ENCODE results near the gene ZBTB7C.

The ZBTB7C gene

DNA sequence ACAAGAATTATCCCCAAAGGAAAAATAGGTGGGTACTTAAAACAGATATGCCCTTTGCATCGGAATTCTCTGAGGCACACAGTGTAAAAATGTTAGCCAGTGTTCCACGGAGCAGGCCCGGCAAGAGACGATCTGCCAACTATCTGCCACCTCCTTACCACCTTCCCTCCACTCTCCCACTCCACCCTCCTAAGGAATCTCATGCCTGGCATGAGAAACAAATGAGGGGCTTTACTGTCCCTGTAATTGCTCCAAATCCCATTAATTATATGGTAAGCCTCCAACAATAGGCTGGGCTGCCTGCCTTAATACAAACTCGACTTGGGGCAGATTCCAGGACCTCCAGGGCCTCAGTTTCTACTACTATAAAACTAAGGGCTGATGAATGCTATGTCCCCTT lies 102.3 kb downstream of the ZBTB7C start:
- no peak for DNase-seq (ENCODE audit: low spot score)
- TF ChIP-seq, protein P1, sequence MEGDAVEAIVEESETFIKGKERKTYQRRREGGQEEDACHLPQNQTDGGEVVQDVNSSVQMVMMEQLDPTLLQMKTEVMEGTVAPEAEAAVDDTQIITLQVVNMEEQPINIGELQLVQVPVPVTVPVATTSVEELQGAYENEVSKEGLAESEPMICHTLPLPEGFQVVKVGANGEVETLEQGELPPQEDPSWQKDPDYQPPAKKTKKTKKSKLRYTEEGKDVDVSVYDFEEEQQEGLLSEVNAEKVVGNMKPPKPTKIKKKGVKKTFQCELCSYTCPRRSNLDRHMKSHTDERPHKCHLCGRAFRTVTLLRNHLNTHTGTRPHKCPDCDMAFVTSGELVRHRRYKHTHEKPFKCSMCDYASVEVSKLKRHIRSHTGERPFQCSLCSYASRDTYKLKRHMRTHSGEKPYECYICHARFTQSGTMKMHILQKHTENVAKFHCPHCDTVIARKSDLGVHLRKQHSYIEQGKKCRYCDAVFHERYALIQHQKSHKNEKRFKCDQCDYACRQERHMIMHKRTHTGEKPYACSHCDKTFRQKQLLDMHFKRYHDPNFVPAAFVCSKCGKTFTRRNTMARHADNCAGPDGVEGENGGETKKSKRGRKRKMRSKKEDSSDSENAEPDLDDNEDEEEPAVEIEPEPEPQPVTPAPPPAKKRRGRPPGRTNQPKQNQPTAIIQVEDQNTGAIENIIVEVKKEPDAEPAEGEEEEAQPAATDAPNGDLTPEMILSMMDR (IDR thresholded peaks at IDR 0.05; ENCODE audit: extremely low read depth, missing control alignments) = no peak

DNA sequence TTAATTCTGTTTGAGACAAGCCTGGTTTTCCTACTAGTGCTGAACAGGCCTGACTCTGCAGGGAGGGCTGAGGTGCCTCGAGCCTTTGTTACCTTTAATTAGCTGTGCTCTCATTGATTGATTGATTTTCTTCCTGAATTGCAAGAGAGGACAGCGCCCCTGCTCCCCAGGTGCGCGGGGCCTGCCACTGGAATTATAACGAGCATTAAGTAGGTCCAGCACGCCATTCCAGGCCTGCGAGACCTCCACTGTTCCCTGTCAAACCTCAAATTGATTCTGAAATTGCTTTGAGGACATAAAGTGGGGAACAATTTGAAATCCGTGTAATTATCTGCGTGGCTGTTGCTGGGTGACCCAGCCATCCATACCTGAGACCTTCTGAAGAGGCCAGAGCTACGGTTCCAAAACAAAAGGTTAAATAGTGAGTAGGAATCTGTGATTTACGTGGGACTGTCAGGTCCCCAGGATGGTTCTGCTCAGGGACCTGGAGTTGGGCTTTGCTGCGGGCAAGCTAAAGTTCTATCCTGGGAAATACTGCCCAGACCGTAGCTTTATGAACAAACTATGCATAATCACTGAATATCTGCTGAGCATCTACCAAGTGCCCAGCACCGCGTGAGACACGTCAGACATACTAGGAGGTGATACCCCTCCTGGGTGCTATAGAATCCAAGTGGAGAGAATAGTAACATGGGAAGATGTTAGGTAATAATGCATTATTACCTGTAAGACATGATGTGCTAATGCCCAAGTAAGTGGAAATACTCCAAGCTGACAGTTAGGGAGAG lies 104.1 kb downstream of the ZBTB7C start:
- DNase-seq (ENCODE audit: low spot score) = no peak
- TF ChIP-seq, protein P1 (IDR thresholded peaks at IDR 0.05; ENCODE audit: extremely low read depth, missing control alignments) = no peak

DNA sequence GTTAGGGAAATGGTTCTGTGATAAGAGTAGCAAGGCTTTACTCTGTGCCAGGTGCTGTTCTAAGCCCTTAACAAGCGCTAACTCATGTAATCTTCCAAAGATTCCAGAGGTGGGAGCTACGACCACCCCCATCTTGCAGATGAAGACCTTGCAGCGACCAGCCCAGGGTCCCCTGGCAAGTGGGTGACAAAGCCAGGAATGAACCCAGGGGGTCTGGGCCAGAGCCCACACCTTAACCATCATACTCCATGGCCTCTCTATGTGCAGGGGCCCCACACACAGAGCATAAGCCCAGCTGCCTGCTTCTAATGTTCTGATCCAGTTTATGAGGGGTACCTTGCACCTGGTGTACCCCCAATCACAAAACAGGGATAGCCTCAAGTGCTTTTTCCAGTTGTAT lies 105.3 kb downstream of the ZBTB7C start:
- no peak for DNase-seq (ENCODE audit: low spot score)

DNA sequence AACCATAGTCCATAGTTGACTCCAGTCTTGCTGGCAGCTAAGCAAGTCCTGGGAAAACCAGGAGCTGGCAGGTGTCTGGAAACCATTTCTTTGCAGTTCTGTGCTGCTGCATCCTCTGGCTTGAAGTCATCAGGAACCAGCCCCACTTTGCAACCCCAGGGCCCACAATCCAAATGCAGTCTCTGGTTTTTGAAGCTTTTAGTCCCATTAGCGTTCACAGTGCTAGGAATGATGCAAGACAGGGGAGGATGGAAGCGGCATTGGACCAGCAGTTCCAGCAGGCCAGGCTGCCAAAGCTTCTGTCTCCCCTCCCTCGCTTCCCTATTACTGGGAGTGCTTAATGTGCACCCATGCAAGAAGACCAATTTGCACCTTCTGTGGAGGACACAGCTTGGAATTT lies 106.4 kb downstream of the ZBTB7C start:
- TF ChIP-seq, protein P1 (IDR thresholded peaks at IDR 0.05; ENCODE audit: extremely low read depth, missing control alignments) = no peak
- DNase-seq (ENCODE audit: low spot score) = no peak

More for the DNA sequence above, 105.3 kb downstream of the ZBTB7C start:
- TF ChIP-seq, protein P1 (IDR thresholded peaks at IDR 0.05; ENCODE audit: extremely low read depth, missing control alignments) = no peak

DNA sequence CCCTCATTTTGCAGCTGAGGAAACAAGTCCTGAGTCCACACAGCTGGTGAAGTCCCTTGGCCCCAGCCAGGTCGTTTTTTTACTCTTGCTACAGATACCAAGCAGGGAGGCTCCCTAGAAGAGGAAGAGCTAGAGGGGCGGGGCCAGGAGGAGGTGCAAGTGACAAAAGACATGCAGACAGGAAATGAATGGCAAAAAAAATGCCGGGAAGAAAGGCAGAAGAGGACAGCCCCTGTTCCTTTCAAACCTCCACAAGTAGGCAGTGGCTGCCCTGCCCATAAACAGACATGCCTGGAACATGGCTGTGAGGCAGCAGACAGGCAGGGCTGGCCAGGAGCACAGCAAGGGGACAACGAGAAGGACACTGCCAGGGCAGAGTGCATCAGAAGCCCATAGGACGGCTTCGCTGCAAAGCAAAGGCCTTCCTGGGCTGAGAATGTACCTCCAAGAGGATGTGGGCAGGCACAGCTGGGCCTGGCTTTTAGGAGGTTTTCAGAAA lies 108.7 kb downstream of the ZBTB7C start:
- no peak for DNase-seq (ENCODE audit: low spot score)
- TF ChIP-seq, protein P1 (IDR thresholded peaks at IDR 0.05; ENCODE audit: extremely low read depth, missing control alignments) = no peak

DNA sequence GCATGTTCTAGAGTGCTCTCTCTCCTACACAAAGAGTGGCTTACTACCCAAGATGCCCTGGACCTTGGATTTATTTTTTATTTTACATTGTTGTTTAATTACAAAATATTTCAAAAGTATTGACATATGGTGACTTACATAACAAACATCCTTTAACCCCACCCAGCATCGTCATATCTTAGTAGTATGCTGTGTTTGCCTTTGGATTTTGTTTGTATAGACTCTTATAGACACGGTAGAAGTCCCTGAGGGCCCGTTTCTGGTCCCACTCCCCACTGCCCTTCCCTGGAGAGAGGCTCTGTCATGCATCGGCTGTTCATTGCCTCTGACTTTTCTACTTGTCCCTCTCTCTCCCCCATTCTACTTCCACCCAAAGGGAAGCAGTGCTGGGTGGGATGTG lies 112.0 kb downstream of the ZBTB7C start:
- DNase-seq (ENCODE audit: low spot score) = no peak
- TF ChIP-seq, protein P1 (IDR thresholded peaks at IDR 0.05; ENCODE audit: extremely low read depth, missing control alignments) = no peak

DNA sequence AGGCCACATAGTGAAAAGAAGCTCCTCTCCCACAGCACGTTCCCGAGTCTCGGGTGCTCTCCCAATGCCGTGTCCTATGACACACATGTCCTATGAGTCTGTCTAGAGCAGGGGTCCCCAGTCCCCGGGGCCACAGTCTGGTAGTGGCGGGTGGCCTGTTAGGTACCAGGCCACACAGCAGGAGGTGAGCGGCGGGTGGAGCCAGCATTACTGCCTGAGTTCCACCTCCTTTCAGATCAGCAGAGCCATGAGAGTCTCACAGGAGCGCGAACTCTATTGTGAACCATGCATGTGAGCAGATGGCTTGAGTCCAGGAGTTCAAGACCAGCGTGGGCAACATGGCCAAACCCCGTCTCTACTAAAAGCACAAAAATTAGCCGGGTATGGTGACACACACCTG lies 112.6 kb downstream of the ZBTB7C start:
- TF ChIP-seq, protein P1 (IDR thresholded peaks at IDR 0.05; ENCODE audit: extremely low read depth, missing control alignments) = no peak
- no peak for DNase-seq (ENCODE audit: low spot score)
